ENCODE measurements around the gene EXOSC9.

EXOSC9 gene

DNA sequence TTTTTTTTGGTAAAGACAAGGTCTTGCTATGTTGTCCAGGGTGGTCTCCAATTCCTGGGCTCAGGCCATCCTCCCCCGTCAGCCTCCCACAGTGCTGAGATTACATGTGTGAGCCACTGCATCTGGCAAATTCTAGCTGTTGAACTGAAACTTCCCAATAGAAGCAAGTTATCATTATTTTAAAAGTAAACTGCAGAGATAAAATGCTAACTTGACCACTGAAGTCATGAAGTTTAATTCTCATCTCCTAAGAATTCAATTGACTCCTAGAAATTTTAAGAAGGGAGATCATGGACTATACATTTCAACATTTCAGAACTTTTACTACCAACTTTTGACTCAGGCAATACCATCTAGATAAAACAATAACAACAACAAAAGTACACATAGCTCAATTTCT is 11.7 kb upstream of the EXOSC9 start:
- H3K9me3 ChIP-seq (ENCODE audit: insufficient read depth, low read length): no peaks in the 10 kb centered on the region
- no peaks in the 10 kb centered on the region for H3K36me3 ChIP-seq (ENCODE audit: insufficient read depth, insufficient read length, low read length)
- no peak overlapping the region for H3K9ac ChIP-seq (ENCODE audit: insufficient read length, low read depth)
- DNase-seq (ENCODE audit: low read depth, low spot score): no peak
- TF ChIP-seq YY1 (IDR thresholded peaks at IDR 0.05; ENCODE audit: insufficient read depth, insufficient read length) (no peak), ZNF274 (IDR thresholded peaks at IDR 0.05; ENCODE audit: low read depth, low read length) (no peak), SUZ12 (IDR thresholded peaks at IDR 0.05; ENCODE audit: extremely low read depth, insufficient read depth, insufficient read length) (no peak)
- no peaks in the 10 kb centered on the region for H3K4me1 ChIP-seq (ENCODE audit: insufficient read depth, insufficient read length)
- H3K27me3 ChIP-seq (ENCODE audit: insufficient read depth, insufficient read length): no peaks in the 10 kb centered on the region
- no peak overlapping the region for H3K4me3 ChIP-seq (ENCODE audit: insufficient read length, low read depth)

DNA sequence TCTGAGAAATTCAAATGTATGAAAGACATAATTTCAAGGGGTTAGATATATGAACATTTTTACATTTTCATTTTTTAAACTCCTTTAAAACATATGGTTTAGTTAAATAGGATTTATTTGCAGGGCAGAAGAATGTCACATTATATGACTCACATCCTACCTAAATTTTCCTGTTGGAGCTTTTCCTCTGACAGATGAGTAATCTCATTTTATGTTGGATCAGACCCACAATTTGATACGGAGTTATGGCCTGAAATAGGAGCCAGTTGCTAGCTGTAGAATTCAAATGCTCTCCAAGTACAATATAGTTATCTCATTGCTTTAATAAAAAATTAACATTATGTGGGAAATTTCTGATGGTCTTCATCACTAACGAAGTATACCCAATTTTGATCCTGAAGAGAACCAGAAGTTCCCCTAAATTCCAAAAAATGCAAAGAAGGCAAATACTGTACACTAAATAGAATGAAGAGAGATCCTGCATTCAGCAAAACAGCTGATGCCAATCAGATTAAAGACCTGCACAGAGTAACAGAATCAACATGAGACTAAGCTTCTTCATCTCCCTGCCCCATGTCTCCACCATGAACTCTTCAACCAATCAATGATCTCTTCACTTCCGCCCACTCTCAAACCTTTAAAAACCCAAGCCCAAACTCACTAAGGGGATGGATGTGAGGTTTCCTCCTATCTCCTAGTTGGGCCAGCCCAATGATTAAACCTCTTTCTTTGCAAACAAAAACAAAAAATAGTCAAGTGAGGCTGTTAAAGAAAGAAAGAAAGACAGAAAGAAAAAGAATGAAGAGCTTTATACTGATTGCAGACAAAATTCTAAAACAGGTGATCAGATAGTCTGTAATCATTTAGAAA is 10.9 kb upstream of the EXOSC9 start:
- no peaks in the 10 kb centered on the region for H3K9me3 ChIP-seq (ENCODE audit: insufficient read depth, low read length)
- H3K27me3 ChIP-seq (ENCODE audit: insufficient read depth, insufficient read length): no peaks in the 10 kb centered on the region
- no peak overlapping the region for H3K9ac ChIP-seq (ENCODE audit: insufficient read length, low read depth)
- no peak for DNase-seq (ENCODE audit: low read depth, low spot score)
- H3K36me3 ChIP-seq (ENCODE audit: insufficient read depth, insufficient read length, low read length): no peaks in the 10 kb centered on the region
- no peak for TF ChIP-seq SUZ12 (IDR thresholded peaks at IDR 0.05; ENCODE audit: extremely low read depth, insufficient read depth, insufficient read length)
- no peak for TF ChIP-seq ZNF274 (IDR thresholded peaks at IDR 0.05; ENCODE audit: low read depth, low read length)
- TF ChIP-seq YY1 (IDR thresholded peaks at IDR 0.05; ENCODE audit: insufficient read depth, insufficient read length): no peak
- H3K4me3 ChIP-seq (ENCODE audit: insufficient read length, low read depth): no peak overlapping the region
- no peaks in the 10 kb centered on the region for H3K4me1 ChIP-seq (ENCODE audit: insufficient read depth, insufficient read length)

DNA sequence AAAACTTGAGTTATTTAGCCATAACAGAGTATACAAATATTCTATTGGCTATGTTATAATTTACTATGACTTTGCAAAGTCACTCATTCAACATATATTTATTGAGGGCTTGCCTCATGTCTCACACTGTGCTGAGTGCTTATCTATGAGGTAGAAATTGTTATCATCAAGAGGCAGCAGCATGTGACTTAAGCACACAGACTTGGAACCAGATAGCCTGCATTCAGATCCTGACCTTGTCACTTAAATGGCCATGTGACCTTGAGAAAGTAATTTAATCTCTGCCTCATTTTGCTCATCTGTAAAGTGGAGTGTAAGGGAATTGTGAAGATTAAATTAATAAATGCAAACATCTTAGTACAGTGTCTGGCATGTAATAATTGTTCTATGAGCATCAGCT is 10.1 kb upstream of the EXOSC9 start:
- no peak overlapping the region for H3K9ac ChIP-seq (ENCODE audit: insufficient read length, low read depth)
- no peaks in the 10 kb centered on the region for H3K36me3 ChIP-seq (ENCODE audit: insufficient read depth, insufficient read length, low read length)
- no peaks in the 10 kb centered on the region for H3K4me1 ChIP-seq (ENCODE audit: insufficient read depth, insufficient read length)
- no peak for DNase-seq (ENCODE audit: low read depth, low spot score)
- TF ChIP-seq SUZ12 (IDR thresholded peaks at IDR 0.05; ENCODE audit: extremely low read depth, insufficient read depth, insufficient read length): no peak
- TF ChIP-seq ZNF274 (IDR thresholded peaks at IDR 0.05; ENCODE audit: low read depth, low read length): no peak
- no peaks in the 10 kb centered on the region for H3K9me3 ChIP-seq (ENCODE audit: insufficient read depth, low read length)
- no peaks in the 10 kb centered on the region for H3K27me3 ChIP-seq (ENCODE audit: insufficient read depth, insufficient read length)
- no peak overlapping the region for H3K4me3 ChIP-seq (ENCODE audit: insufficient read length, low read depth)

- Histone ChIP-seq H3K36me3 (ENCODE audit: insufficient read depth, insufficient read length, low read length) (no peaks in the 10 kb centered on the region), H3K4me3 (ENCODE audit: insufficient read length, low read depth) (no peak overlapping the region), H3K9me3 (ENCODE audit: insufficient read depth, low read length) (no peaks in the 10 kb centered on the region), H3K4me1 (ENCODE audit: insufficient read depth, insufficient read length) (no peaks in the 10 kb centered on the region), H3K27me3 (ENCODE audit: insufficient read depth, insufficient read length) (no peaks in the 10 kb centered on the region), H3K9ac (ENCODE audit: insufficient read length, low read depth) (no peak overlapping the region)
- DNase-seq (ENCODE audit: low read depth, low spot score): no peak
- TF ChIP-seq YY1 (IDR thresholded peaks at IDR 0.05; ENCODE audit: insufficient read depth, insufficient read length): no peak
- no peak for TF ChIP-seq ZNF274 (IDR thresholded peaks at IDR 0.05; ENCODE audit: low read depth, low read length)
- no peak for TF ChIP-seq SUZ12 (IDR thresholded peaks at IDR 0.05; ENCODE audit: extremely low read depth, insufficient read depth, insufficient read length)
These were observed 9.6 kb upstream of the EXOSC9 start for GRCh38 chr4:121791481-121791880.

DNA sequence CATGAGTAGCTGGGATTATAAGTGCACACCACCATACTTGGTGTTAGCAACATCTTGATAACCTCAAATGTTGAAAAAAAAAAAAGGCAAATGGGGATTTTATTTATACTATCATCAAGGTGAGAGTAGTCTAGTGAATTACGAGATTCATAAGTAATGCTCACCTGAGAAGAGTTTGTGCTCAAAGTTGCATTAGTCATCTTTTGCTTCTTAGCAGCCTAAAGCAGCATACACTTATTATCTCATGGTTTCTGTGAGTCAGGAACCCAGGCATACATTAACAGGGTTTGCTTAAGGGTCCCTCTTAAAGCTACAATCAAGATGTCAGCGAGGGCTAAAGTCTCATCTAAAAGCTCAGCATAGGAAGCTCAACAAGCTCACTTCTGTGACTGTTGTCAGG is 8.2 kb upstream of the EXOSC9 start:
- H3K9me3 ChIP-seq (ENCODE audit: insufficient read depth, low read length): no peaks in the 10 kb centered on the region
- no peak for DNase-seq (ENCODE audit: low read depth, low spot score)
- no peaks in the 10 kb centered on the region for H3K4me1 ChIP-seq (ENCODE audit: insufficient read depth, insufficient read length)

DNA sequence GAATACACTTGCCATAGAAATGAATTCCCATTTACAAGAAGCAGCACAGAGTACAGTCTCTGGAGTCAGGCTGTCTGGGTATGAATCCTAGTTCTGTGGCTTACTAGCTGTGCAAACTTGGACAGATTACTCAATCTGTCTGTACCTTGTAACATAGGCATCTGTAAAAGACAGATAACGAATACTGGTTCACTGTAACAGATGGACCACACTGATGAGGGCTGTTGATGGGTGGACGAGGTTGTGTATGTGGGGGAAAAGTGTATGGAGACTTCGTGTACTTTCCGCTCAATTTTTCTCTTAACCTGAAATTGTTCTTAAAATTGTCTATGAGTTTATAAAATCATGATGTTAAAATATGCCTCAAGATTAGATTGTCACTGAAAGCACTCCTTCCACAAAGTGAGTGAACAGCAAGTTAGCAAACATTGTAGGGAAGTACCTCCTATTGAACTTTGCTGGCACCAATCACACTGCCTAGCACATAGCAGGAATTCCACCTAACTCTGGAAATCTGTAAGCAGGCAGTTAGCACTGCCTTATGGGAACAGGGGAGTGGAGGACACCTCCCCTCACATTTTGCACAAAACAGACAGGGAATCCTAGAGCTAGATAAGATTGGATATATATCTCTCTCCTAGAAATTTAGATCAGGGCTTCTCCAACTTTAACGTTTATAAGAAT is 6.5 kb upstream of the EXOSC9 start:
- H3K9ac ChIP-seq (ENCODE audit: insufficient read length, low read depth): no peak overlapping the region
- no peak overlapping the region for H3K4me3 ChIP-seq (ENCODE audit: insufficient read length, low read depth)
- no peaks in the 10 kb centered on the region for H3K9me3 ChIP-seq (ENCODE audit: insufficient read depth, low read length)
- no peaks in the 10 kb centered on the region for H3K36me3 ChIP-seq (ENCODE audit: insufficient read depth, insufficient read length, low read length)
- H3K27me3 ChIP-seq (ENCODE audit: insufficient read depth, insufficient read length): no peaks in the 10 kb centered on the region
- TF ChIP-seq YY1 (IDR thresholded peaks at IDR 0.05; ENCODE audit: insufficient read depth, insufficient read length): no peak
- TF ChIP-seq ZNF274 (IDR thresholded peaks at IDR 0.05; ENCODE audit: low read depth, low read length): no peak
- TF ChIP-seq SUZ12 (IDR thresholded peaks at IDR 0.05; ENCODE audit: extremely low read depth, insufficient read depth, insufficient read length): no peak
- no peak for DNase-seq (ENCODE audit: low read depth, low spot score)
- H3K4me1 ChIP-seq (ENCODE audit: insufficient read depth, insufficient read length): no peaks in the 10 kb centered on the region

More for the DNA sequence above, 8.2 kb upstream of the EXOSC9 start:
- no peak overlapping the region for H3K9ac ChIP-seq (ENCODE audit: insufficient read length, low read depth)
- no peaks in the 10 kb centered on the region for H3K27me3 ChIP-seq (ENCODE audit: insufficient read depth, insufficient read length)
- H3K36me3 ChIP-seq (ENCODE audit: insufficient read depth, insufficient read length, low read length): no peaks in the 10 kb centered on the region
- no peak overlapping the region for H3K4me3 ChIP-seq (ENCODE audit: insufficient read length, low read depth)
- TF ChIP-seq YY1 (IDR thresholded peaks at IDR 0.05; ENCODE audit: insufficient read depth, insufficient read length) (no peak), SUZ12 (IDR thresholded peaks at IDR 0.05; ENCODE audit: extremely low read depth, insufficient read depth, insufficient read length) (no peak), ZNF274 (IDR thresholded peaks at IDR 0.05; ENCODE audit: low read depth, low read length) (no peak)

DNA sequence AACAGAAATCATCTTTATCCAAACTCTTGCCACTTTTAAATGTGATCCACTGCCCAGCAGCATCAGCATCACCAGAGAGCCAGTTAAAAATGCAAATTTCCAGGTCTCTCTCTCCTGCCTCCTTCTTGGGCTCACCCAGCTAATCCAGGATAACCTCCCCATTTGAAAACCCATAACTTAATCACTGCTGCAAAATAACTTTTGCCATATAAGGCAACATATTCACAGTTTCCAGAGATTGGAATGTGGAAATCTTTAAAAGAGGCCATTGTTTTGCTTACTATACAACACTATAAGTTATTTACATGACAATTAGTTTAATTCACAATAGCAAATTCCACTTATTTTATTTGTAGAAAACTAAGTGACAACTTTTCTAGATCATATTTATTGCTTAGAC is 4.8 kb upstream of the EXOSC9 start:
- no peak overlapping the region for H3K9ac ChIP-seq (ENCODE audit: insufficient read length, low read depth)
- H3K27me3 ChIP-seq (ENCODE audit: insufficient read depth, insufficient read length): no peaks in the 10 kb centered on the region
- no peaks in the 10 kb centered on the region for H3K36me3 ChIP-seq (ENCODE audit: insufficient read depth, insufficient read length, low read length)
- DNase-seq (ENCODE audit: low read depth, low spot score): no peak
- no peaks in the 10 kb centered on the region for H3K4me1 ChIP-seq (ENCODE audit: insufficient read depth, insufficient read length)
- TF ChIP-seq ZNF274 (IDR thresholded peaks at IDR 0.05; ENCODE audit: low read depth, low read length) (no peak), SUZ12 (IDR thresholded peaks at IDR 0.05; ENCODE audit: extremely low read depth, insufficient read depth, insufficient read length) (no peak), YY1 (IDR thresholded peaks at IDR 0.05; ENCODE audit: insufficient read depth, insufficient read length) (no peak)
- no peak overlapping the region for H3K4me3 ChIP-seq (ENCODE audit: insufficient read length, low read depth)
- H3K9me3 ChIP-seq (ENCODE audit: insufficient read depth, low read length): no peaks in the 10 kb centered on the region

Measured in NT2/D1 (cell line).